GM12878 (cell line): ENCODE results near the gene CHD1. TPM values are rescaled to one million over a fixed set of nuclear protein-coding genes. Genes with fewer than 3 reads are reported as not detected.

Experiments used
- ATAC-seq: fragments of 200-7000 bp; cut with Tn5 transposase; 3 replicates; pipeline ENCODE4 v1.9.1; 2020; ENCODE audit warnings: mild to moderate bottlenecking, moderate library complexity
- BruUV-seq: library from RNA; stranded (reverse); fragments of 400-500 nt; replicated peaks from 2 replicates; lab custom pipeline; 2021; lab: Mats Ljungman, UMichigan
- CTCF ChIA-PET: fragments of 300-600 bp; sonication (Branson Sonifier 250); formaldehyde crosslinking; extraction: SDS; loops from one replicate; lab custom pipeline; 2021; ENCODE audit warnings: inconsistent platforms; lab: Yijun Ruan, JAX
- POLR2A ChIA-PET: fragments of 350-600 bp; formaldehyde crosslinking; extraction: SDS; loops from one replicate; lab custom pipeline; 2021; ENCODE audit warnings: inconsistent platforms; lab: Charles Lee
- RAD21 ChIA-PET: fragments of 300-600 bp; sonication (Branson Sonifier 250); formaldehyde crosslinking; loops from one replicate; lab custom pipeline; 2023; ENCODE audit warnings: antibody characterized with exemption; ENCODE audit not compliant: unreplicated experiment; lab: Charles Lee
- SMC1A ChIA-PET: fragments of 300-600 bp; sonication (Branson Sonifier 250); formaldehyde crosslinking; loops from one replicate; lab custom pipeline; 2023; ENCODE audit not compliant: unreplicated experiment, uncharacterized antibody; lab: Charles Lee
- DNase-seq: peaks from one replicate; pipeline ENCODE4 v3.0.0-alpha.2; 2011; ENCODE audit warnings: low read depth, low spot score
- FAIRE-seq: peaks from 3 replicates; lab custom pipeline; 2011; peaks lifted over from hg19 to GRCh38; lab: Jason Lieb, UNC
- H2AFZ ChIP-seq: 2 replicates; pipeline ENCODE4 v1.6.0; 2011; ENCODE audit warnings: low read depth, low read length, control low read depth; ENCODE audit not compliant: control insufficient read depth
- H3K27ac ChIP-seq: 2 replicates; pipeline ENCODE4 v1.5.1; 2011; ENCODE audit warnings: control low read depth; ENCODE audit not compliant: control insufficient read depth, insufficient read depth
- H3K27me3 ChIP-seq, 2 experiments: replicated peaks in 1 of 2; 2 replicates each; pipeline versions ENCODE4 v1.6.0 to v1.6.1; 2011; ENCODE audit warnings: low read length in 1 of 2; ENCODE audit not compliant: control insufficient read depth in 2 of 2, insufficient read depth in 2 of 2
- H3K36me3 ChIP-seq, 2 experiments: 2 replicates each; pipeline ENCODE4 v1.5.1; 2011; ENCODE audit warnings: low read length in 1 of 2; ENCODE audit not compliant: control insufficient read depth in 2 of 2, insufficient read depth in 2 of 2
- H3K4me1 ChIP-seq: 2 replicates; pipeline ENCODE4 v1.6.1; 2011; ENCODE audit warnings: mild to moderate bottlenecking, low read length, moderate library complexity, mixed read lengths; ENCODE audit not compliant: control insufficient read depth, insufficient read depth
- H3K4me2 ChIP-seq: 2 replicates; pipeline ENCODE4 v1.6.0; 2011; ENCODE audit warnings: control low read depth; ENCODE audit not compliant: control insufficient read depth, insufficient read depth
- H3K4me3 ChIP-seq: fragments of 200-600 bp; sonication (generic); 2 replicates; pipeline ENCODE4 v1.5.1; 2016
- H3K79me2 ChIP-seq: 2 replicates; pipeline ENCODE4 v1.6.0; 2011; ENCODE audit warnings: low read length; ENCODE audit not compliant: control insufficient read depth, insufficient read depth
- H3K9ac ChIP-seq: 2 replicates; pipeline ENCODE4 v1.8.0; 2011; ENCODE audit warnings: low read length, control low read depth, mixed read lengths; ENCODE audit not compliant: control insufficient read depth, insufficient read depth
- H3K9me3 ChIP-seq: replicated peaks from 3 replicates; pipeline ENCODE4 v1.5.1; 2011; ENCODE audit warnings: mild to moderate bottlenecking, low read length; ENCODE audit not compliant: control insufficient read depth, insufficient read depth
- H4K20me1 ChIP-seq: 2 replicates; pipeline ENCODE4 v1.6.0; 2011; ENCODE audit not compliant: control insufficient read depth, insufficient read depth
- CHD4 ChIP-seq: fragments of 200-600 bp; sonication (generic); IDR thresholded peaks from 2 replicates; pipeline ENCODE4 v1.6.1; 2016; ENCODE audit warnings: mild to moderate bottlenecking
- IKZF1 ChIP-seq: fragments of 450-650 bp; conservative IDR thresholded peaks from 2 replicates; pipeline ENCODE4 v1.6.1; 2017; ENCODE audit warnings: antibody characterized with exemption, mild to moderate bottlenecking
- JUNB ChIP-seq: IDR thresholded peaks from 2 replicates; pipeline ENCODE4 v1.6.1; 2016; ENCODE audit warnings: antibody characterized with exemption, mild to moderate bottlenecking
- NBN ChIP-seq: fragments of 450-650 bp; IDR thresholded peaks from 2 replicates; pipeline ENCODE4 v1.6.1; 2016
- NR2F1 ChIP-seq: fragments of 450-650 bp; conservative IDR thresholded peaks from 2 replicates; pipeline ENCODE4 v1.6.1; 2017; ENCODE audit warnings: mild to moderate bottlenecking
- PKNOX1 ChIP-seq: fragments of 450-650 bp; IDR thresholded peaks from 2 replicates; pipeline ENCODE4 v1.6.1; 2016; ENCODE audit warnings: mild to moderate bottlenecking
- PRDM15 ChIP-seq: fragments of 450-650 bp; formaldehyde crosslinking; IDR thresholded peaks from 2 replicates; pipeline ENCODE4 v1.4.0; 2020; ENCODE audit warnings: mild to moderate bottlenecking, moderate library complexity
- RB1 ChIP-seq: fragments of 450-650 bp; formaldehyde crosslinking; IDR thresholded peaks from 2 replicates; pipeline ENCODE4 v1.6.1; 2017; ENCODE audit warnings: mild to moderate bottlenecking, borderline replicate concordance
- RCOR1 ChIP-seq: conservative IDR thresholded peaks from 2 replicates; pipeline ENCODE4 v1.6.1; 2012; ENCODE audit warnings: low read depth, low read length, improper control_type of control experiment
- SIN3A ChIP-seq: IDR thresholded peaks from 2 replicates; pipeline ENCODE4 v1.6.1; 2012; ENCODE audit warnings: low read depth, low read length, improper control_type of control experiment
- SMAD1 ChIP-seq: fragments of 450-650 bp; IDR thresholded peaks from 2 replicates; pipeline ENCODE4 v1.6.1; 2018; ENCODE audit warnings: mild to moderate bottlenecking, low read depth; ENCODE audit not compliant: partially characterized antibody
- SMARCA5 ChIP-seq: fragments of 450-650 bp; IDR thresholded peaks from 2 replicates; pipeline ENCODE4 v1.6.1; 2017; ENCODE audit warnings: mild to moderate bottlenecking
- SP1 ChIP-seq: IDR thresholded peaks from one replicate; pipeline ENCODE4 v1.6.1; 2011; ENCODE audit warnings: low read depth, low read length
- ZBED1 ChIP-seq: IDR thresholded peaks from 2 replicates; pipeline ENCODE4 v1.6.1; 2016; ENCODE audit warnings: borderline replicate concordance
- WGBS: methylation state at CpG from one replicate; pipeline ENCODE4 v1.1.6; 2016; ENCODE audit warnings: low lambda C conversion rate; ENCODE audit not compliant: insufficient replicate concordance, insufficient coverage; ENCODE audit errors: missing lambda C conversion rate; 5-methylcytosine and 5-hydroxymethylcytosine counted together
- in situ Hi-C: fragments of 300-500 bp; cut with MboI; formaldehyde crosslinking; loops from 9 replicates; pipeline ENCODE4 v1.14.3; 2018; ENCODE audit warnings: mixed read lengths
- intact Hi-C: fragments of 100-400 bp; cut with micrococcal nuclease; formaldehyde crosslinking; loops from one replicate; pipeline ENCODE4 v1.14.2; 2022; ENCODE audit not compliant: unreplicated experiment
- polyA plus RNA-seq, 11 experiments: library from polyadenylated mRNA; depleted of rRNA in 4 of 11; unstranded in 6 of 11; stranded (reverse) in 5 of 11; fragments of >200 nt; fragmentation: Nextera tagmentation in 4 of 11; fragmentation: Illumina TruSeq in 1 of 11; extraction: Ambion mirVana in 4 of 11; extraction: Trizol in 1 of 11; gene quantifications; 1 replicate in 1 of 11; 2 replicates in 10 of 11; pipeline versions ENCODE4 v1.2.1 to v1.2.3, GENCODE V29; 2011 to 2016; ENCODE audit warnings: inconsistent platforms in 2 of 11, missing spikeins in 2 of 11, low read depth in 1 of 11
- total RNA-seq, 4 experiments: library from RNA; depleted of rRNA in 3 of 4; stranded (reverse); fragments of >200 nt in 3 of 4; fragmentation: Illumina TruSeq in 1 of 4; extraction: Trizol in 1 of 4; gene quantifications; 2 replicates each; pipeline versions ENCODE4 v1.2.1 to v1.2.3, GENCODE V29; 2013 to 2021
- TF ChIP-seq, protein P1 (sequence below): fragments of 450-650 bp; IDR thresholded peaks from 2 replicates; pipeline ENCODE4 v1.6.1; 2017; ENCODE audit warnings: mild to moderate bottlenecking

Gene CHD1
- total and polyA plus RNA-seq, 10 of the 15 experiments (the other 5 are each of a cell fraction or from before 2014, with no cell fraction given): 25.5 to 158 (median 50.5) TPM

DNA sequence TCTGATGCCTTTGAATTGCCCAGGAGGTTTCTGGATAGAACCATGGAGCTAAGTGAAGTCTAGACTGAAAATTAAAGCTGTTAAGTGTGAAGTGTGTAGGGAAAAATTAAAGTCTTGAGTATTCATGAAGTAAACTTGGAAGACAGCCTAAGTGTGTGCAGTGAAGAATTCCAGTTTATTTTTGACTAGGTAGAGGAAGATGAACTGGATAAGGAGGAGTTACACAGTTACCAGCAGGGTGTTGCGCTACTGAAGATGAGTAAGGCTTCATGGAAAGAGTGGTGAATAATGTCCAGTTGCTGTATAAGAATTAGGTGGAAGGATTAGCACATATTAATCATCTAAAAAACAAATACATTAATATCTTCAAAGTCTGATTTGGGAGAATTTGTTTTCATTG is 5.7 kb upstream of the CHD1 start:
- Histone ChIP-seq H3K4me3 (no peak overlapping the region), H2AFZ (no peak overlapping the region), H3K36me3 (no peaks in the 10 kb centered on the region), H3K9ac (no peak overlapping the region), H3K27ac (no peak overlapping the region), H3K9me3 (no peaks in the 10 kb centered on the region), H3K79me2 (peaks cover 28% of the 10 kb centered on the region), H3K27me3 (no peaks in the 10 kb centered on the region), H4K20me1 (no peaks in the 10 kb centered on the region), H3K4me1 (peaks cover 19% of the 10 kb centered on the region), H3K4me2 (no peak overlapping the region)
- no peak for FAIRE-seq
- BruUV-seq: no TSS peak
- ChIA-PET SMC1A (interaction anchor here (0.6 kb wide), 1 partner anchor 1502 kb away, joined by 3 read pairs; no protein-coding TSS in a partner anchor), POLR2A (interaction anchor here (0.6 to 1.6 kb wide), 4 partner anchors 52 to 1960 kb away, joined by 3 to 4 read pairs (median 3); no protein-coding TSS in a partner anchor), RAD21 (interaction anchor here (1.0 to 1.1 kb wide), 2 partner anchors 8 to 94 kb away, joined by 3 read pairs; no protein-coding TSS in a partner anchor), CTCF (interaction anchor here (1.4 to 1.9 kb wide), 3 partner anchors 30 to 98 kb away, joined by 4 to 10 read pairs (median 4); no protein-coding TSS in a partner anchor)
- WGBS: 96% methylated on average over 1 of the region's 1 CpG
- intact Hi-C loops (no loop called here), in situ Hi-C loops (no loop called here)
- DNase-seq: no peak
- no peak for ATAC-seq
- TF ChIP-seq SP1 (no peak), CHD4 (no peak), IKZF1 (no peak), ZBED1 (no peak), PKNOX1 (no peak), SIN3A (no peak), SMARCA5 (no peak), RB1 (no peak), SMAD1 (no peak), JUNB (no peak), NR2F1 (no peak), RCOR1 (no peak), PRDM15 (CRISPR knock-in tag) (no peak), NBN (no peak)
- TF ChIP-seq, protein P1, sequence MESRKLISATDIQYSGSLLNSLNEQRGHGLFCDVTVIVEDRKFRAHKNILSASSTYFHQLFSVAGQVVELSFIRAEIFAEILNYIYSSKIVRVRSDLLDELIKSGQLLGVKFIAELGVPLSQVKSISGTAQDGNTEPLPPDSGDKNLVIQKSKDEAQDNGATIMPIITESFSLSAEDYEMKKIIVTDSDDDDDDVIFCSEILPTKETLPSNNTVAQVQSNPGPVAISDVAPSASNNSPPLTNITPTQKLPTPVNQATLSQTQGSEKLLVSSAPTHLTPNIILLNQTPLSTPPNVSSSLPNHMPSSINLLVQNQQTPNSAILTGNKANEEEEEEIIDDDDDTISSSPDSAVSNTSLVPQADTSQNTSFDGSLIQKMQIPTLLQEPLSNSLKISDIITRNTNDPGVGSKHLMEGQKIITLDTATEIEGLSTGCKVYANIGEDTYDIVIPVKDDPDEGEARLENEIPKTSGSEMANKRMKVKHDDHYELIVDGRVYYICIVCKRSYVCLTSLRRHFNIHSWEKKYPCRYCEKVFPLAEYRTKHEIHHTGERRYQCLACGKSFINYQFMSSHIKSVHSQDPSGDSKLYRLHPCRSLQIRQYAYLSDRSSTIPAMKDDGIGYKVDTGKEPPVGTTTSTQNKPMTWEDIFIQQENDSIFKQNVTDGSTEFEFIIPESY: no peak
